Astrocyte of the spinal cord (primary cell): ENCODE measurements around the gene DCPS.
"Not testable (repeated sequence)": the region's sequence is repeated elsewhere in the genome, so short reads cannot be mapped to it uniquely, and the experiment has no call there.

Experiments
- DNase-seq: peaks from one replicate; pipeline ENCODE4 v3.0.0; 2011; ENCODE audit warnings: low read depth, low spot score
- H3K4me3 ChIP-seq: 2 replicates; pipeline ENCODE4 v1.5.1; 2011; ENCODE audit warnings: low read depth, mild to moderate bottlenecking, low read length, moderate library complexity
- CTCF ChIP-seq: IDR thresholded peaks from 2 replicates; pipeline ENCODE4 v1.5.1; 2012; ENCODE audit warnings: low read depth, mild to moderate bottlenecking, low read length, inconsistent platforms
- in situ Hi-C: cut with HindIII; loops from 2 replicates; pipeline ENCODE4 v1.10.0; 2017; ENCODE audit warnings: low sequenced_read_pairs

The DCPS gene

DNA sequence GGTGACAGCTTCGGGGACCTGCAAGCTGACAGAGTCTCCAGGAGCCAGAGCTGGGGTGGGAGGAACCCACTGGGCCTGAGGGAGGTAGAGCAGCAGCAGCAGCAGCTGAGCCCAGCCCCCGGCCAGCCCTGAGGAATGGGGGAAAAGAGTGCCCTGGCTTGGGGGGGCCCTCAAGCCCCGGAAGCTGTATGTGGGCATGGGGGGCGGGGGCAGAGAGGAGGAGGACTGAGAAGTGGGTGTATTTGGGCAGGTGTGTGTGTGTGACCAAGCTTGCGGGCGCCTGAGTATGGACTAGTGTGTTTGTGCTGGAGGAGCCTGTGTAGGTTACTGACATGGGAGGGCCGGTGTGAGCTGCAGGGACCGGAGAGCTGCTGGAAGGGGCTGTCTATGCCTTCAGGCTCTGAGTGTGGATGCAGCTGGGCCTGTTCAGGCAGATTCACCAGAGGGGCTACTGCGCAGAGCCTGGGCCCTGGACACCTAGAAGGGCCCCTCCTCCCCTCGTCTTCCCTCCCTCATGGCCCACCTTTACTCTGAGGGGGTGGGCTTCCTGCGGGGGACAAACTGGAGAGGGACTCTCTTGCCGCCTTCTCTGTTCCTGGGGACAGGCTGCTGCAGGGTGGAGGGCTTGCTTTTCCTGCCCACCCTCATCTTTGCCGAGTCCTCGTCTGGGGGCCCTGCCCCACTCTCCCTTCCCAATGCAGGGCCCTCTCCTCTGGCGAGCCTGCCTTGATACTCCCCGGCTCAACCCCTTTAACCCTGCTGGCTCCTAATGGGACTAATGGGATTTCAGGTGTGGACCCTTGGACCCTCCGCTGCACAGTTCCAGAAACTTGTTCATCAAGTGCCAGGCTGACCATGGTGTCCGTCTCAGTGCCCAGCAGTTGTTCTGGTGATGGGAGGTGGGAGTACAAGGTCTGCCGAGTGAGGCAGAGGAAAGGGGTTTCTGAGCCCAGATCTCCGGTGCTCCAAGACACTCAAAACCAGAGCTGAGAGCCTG, 79.8 kb downstream of the DCPS start:
- DNase-seq: no peak
- no peak overlapping the region for H3K4me3 ChIP-seq

GRCh38 chr11:126384449-126385070, 80.7 kb downstream of the DCPS start:
- no peak for DNase-seq
- TF ChIP-seq CTCF: no peak
- in situ Hi-C loops: no loop called here
- H3K4me3 ChIP-seq: no peak overlapping the region

More for the DNA sequence above, 79.8 kb downstream of the DCPS start:
- in situ Hi-C loops: no loop called here
- no peak for TF ChIP-seq CTCF

- in situ Hi-C loops: no loop called here
- no peak for DNase-seq
- H3K4me3 ChIP-seq: no peak overlapping the region
- TF ChIP-seq CTCF: no peak
Observed at GRCh38 chr11:126385991-126386728, 82.3 kb downstream of the DCPS start.

GRCh38 chr11:126386729-126387071, 82.8 kb downstream of the DCPS start:
- DNase-seq, H3K4me3 ChIP-seq, in situ Hi-C loops: not testable (repeated sequence)

- in situ Hi-C loops: no loop called here
- DNase-seq: no peak
- no peak for TF ChIP-seq CTCF
- H3K4me3 ChIP-seq: no peak overlapping the region
Observed at GRCh38 chr11:126387857-126388256, 84.0 kb downstream of the DCPS start.

GRCh38 chr11:126390272-126390867, 86.5 kb downstream of the DCPS start:
- in situ Hi-C loops: no loop called here
- TF ChIP-seq CTCF: no peak
- no peak overlapping the region for H3K4me3 ChIP-seq
- DNase-seq: no peak
